ENCODE measurements around the gene USP19.

USP19 gene, protein sequence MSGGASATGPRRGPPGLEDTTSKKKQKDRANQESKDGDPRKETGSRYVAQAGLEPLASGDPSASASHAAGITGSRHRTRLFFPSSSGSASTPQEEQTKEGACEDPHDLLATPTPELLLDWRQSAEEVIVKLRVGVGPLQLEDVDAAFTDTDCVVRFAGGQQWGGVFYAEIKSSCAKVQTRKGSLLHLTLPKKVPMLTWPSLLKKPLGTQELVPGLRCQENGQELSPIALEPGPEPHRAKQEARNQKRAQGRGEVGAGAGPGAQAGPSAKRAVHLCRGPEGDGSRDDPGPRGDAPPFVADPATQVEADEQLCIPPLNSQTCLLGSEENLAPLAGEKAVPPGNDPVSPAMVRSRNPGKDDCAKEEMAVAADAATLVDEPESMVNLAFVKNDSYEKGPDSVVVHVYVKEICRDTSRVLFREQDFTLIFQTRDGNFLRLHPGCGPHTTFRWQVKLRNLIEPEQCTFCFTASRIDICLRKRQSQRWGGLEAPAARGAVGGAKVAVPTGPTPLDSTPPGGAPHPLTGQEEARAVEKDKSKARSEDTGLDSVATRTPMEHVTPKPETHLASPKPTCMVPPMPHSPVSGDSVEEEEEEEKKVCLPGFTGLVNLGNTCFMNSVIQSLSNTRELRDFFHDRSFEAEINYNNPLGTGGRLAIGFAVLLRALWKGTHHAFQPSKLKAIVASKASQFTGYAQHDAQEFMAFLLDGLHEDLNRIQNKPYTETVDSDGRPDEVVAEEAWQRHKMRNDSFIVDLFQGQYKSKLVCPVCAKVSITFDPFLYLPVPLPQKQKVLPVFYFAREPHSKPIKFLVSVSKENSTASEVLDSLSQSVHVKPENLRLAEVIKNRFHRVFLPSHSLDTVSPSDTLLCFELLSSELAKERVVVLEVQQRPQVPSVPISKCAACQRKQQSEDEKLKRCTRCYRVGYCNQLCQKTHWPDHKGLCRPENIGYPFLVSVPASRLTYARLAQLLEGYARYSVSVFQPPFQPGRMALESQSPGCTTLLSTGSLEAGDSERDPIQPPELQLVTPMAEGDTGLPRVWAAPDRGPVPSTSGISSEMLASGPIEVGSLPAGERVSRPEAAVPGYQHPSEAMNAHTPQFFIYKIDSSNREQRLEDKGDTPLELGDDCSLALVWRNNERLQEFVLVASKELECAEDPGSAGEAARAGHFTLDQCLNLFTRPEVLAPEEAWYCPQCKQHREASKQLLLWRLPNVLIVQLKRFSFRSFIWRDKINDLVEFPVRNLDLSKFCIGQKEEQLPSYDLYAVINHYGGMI (N-terminal part only)

DNA sequence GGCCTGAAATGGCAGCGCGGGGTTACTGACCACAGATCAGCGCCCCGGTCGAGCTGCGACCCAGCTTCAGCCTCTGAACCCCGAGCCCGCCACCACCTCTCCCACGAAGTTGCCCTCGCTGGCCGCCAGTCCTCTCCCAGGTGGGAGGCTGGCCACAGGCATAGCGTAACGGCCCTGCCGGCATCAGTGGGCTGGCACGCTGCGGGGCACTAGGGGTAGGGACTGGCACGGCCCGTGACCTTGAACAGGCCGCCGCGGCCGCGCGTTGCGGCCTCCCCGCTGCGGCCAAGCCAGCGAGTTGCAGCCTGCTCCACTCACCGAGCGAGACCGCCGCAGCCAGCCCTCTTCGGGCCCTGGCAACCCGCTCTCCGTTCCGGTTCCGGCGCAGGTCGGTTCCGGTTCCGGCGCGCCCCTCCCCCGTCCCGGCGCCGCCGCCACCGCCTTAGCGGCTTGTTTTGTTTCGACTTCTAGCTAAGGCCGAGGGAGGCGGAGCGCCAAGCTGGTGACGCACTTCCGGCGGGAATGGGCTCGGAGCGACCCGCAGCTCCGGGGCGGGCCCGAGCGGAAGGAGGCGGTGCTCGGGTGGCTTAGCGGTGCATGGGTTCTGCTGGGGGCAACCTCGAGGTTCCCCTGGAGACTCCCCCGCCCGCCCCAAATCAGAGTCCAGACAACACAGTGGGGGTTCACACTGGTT lies at the start of gene USP19:
Gene USP19 (minus strand): TSS at position 386 of the 694 bp plus-strand sequence. CDS start 1,678 bp downstream, outside the sequence.
- peak; percentile 83 for DNase-seq (ENCODE audit: low spot score)

DNA sequence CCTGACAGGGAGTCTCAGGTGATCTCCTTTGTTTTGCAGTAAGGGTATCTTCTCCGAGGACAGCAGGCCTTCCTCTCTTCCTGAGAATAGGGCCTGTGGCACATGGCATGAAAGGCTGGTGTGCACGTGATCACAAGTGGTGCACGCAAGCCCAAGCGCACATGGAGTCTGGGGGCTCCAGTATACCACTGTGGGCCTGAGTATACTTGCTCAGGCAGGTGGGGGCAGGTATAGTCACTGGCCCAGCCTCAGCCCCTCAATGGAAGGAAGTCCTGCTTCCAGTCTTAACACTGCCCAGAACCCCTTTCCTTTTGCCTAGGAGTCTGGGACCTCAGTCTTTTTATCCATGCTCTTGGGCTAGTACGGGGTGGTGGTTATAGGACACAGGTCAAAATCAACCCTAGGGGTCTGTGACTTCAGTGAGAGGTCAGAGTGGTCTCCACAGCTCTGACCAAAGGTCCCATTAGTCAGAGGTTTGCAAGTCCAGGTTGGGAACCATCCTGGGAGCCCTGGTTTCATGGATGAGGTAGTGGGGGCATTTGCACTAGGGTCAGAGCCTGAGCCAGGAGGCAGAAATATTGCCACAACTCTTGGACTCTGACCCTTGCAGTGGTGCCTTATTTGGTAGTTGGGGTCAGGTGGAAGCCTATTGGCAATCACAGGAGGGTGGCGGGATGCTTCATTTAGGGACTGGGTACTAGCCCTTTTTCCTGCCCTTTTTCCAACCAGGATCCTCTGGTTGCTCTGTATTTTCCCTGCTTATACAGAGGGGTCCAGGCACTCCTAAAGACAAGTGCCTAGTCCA lies 46.3 kb upstream of the USP19 start:
- no peak for DNase-seq (ENCODE audit: low spot score)

DNA sequence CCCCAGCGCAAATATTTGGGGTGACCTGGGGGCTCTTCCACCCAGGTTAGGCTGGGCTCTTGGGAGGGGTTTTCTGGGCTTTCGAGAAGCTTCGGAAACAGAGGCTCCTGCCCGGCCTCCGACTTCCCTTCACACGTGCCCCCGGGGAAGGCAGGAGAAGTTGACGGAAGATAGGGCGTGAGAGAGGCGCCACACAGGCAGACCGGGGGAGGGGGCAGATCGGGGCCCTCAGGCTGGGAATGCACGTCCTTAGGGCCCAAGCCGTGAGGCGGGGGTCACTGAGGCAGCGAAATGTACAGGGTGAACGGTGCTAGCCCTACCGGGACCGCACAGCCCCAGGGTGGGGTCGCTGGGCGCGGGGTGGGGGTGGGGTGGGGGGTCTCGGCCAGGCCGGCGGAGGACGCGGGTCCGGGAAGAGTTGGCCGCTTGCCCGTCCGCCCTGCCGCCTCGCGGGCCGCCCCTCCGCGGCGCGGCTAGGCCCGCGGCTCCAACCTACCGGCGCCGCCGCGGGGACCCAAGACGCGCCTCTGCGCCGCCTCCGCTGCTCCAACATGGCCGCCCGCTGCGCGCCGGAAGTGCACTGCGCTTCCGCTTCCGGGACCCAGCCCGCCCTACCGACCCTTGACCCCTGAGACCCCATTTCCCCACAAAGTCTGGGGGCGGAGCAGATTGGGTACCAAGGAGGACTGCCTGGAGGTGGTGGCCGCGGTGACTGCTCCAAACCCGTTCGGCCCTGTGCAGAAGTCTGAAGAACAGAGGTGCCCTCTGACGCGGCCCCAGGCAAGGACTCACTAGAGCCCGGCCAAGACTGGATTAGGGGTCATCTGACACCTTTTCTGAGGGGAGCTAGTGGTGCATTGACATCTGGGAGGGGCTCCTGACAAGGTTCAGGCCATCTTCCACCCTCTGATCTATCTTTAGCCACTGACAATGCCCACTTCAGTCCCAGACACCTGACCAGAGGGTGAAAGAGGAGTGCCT lies 45.4 kb upstream of the USP19 start, which contains the start of gene CCDC71:
Gene CCDC71 (minus strand): TSS at position 561 of the 981 bp plus-strand sequence. CDS start 2,123 bp downstream, outside the sequence.
- DNase-seq (ENCODE audit: low spot score): peak; percentile 60

DNA sequence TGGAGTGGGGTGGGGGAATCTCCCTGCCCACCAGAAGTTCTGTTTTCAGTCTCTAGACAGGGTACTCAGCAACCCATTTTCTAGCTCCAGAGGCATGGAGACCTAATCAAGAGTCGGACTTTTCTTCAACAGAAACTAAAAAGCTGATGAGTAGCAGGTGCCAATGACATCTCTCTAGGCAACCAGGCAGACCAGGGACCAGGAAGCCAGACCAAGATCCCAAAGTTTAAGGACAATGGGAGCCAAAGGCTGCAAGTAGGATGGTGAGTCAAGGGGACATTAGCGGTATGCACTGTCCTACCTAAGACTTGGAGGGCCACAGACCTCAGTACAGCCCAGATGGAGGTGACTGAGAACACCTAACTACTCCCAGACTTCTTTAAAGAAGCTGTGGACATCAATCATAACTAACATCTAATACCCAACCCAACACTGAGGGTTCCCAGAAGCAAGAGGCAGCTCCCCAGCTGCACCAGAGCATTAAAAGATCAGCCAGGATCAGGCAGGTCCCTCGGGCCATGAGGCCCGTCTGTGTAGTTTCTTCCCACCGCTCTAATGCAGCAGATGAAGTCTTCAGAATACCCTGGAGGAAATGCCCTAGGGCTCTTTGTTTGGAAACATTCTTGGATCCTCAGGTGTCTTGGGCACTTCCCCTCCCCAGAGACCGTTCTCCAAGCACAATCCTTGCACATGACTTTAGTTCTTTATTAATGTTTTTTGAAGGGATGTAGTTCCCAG lies 44.5 kb upstream of the USP19 start:
- no peak for DNase-seq (ENCODE audit: low spot score)

DNA sequence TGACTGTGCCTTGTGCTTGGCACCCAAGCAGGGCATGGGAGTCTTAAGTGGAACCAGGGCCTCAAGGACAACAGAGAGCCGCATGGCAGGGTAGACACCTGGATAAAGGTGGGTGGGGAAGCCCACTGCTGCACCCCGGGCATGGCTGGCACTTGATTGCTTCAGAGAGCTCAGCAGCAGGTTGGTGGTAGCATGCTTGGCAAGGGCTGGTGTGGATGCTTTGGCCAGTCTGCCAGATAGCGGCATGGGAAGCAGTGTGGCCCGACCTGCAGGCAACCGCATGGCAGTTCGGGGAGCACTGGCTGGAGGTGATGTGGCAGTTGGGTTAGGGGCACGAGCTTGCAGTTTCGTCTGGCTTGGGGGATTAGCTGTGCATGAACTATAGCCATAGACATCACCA lies 43.0 kb upstream of the USP19 start:
- no peak for DNase-seq (ENCODE audit: low spot score)

DNA sequence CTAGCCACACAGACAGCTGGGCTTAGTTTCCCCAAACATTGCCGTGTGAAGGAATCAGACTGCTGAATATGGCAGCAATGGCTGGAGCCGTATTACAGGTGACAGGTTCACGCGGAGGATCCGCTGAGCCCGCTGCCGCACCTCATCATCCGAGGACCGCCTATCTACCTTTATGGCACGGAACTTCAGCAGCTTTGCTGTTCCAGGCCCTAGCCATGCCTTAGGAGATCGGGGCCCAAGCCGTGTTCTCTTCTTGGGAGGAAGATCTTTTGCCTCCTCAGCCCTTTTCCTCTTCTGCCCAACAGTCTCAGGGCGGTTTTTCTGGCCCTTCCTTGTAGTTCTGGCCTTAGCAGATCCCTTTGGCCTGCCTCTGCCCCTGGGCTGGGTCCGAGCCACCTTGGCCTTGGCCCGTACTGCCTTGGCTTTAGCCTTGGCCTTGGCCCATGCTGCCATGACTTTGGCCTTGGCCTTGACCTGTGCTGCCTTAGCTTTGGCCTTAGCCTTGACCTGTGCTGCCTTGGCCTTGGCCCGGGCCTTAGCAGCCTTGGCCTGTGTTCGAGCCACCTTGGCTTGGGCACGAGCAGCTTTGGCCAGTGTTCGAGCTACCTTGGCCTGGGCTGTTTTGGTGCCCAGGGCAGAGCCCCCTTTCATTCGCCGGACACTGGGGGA lies 42.3 kb upstream of the USP19 start:
- DNase-seq (ENCODE audit: low spot score): no peak

DNA sequence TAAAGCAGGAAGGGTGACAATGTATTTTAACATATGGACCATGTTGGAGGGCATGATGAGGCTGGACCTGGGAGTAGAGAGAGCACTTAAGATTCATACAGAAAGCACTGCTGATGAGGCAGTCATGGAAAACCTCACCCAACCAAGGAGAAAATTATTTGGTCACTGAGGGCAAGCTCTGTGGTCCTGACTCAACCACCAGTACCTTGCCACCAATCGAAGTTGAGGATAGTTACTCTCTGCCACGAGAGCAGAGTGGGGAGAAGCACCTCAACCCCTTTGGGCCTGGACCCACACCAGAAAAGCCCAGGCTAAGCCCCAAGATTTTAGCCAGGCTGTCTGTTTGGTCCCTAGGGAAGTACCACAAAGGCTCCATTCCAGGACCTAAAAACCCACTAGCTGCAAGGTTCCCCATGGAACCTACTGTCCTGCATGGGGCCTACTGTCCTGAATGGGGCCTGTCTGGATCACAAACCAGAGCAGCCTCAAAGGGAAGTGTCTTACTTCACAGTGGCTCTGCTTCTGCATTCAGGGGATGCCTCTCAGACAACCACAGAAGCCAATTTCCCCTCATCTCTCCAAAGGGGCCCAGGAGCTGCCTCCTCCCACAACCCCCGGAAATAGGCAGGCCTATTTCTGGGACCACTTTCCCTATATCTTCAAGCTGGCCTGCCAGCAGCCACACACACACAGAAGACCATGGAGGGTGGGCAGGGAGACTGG lies 41.3 kb upstream of the USP19 start:
- no peak for DNase-seq (ENCODE audit: low spot score)

DNA sequence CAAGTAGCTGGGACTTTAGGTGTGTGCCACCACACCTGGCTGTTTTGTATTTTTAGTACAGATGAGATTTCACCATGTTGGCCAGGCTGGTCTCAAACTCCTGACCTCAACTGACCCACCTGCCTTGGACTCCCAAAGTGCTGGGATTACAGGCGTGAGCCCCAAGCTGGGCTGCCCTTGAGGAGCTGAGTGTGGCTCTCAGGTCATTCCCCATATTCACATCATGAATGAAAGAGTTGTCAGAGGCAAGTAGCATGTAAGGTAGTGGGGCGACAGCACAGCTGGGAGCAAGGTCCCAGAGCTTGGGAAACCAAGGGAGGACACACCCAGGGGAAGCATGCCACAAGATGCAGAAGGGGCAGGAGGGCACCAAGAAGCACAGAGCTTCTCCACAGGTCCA lies 40.6 kb upstream of the USP19 start:
- DNase-seq (ENCODE audit: low spot score): no peak

DNA sequence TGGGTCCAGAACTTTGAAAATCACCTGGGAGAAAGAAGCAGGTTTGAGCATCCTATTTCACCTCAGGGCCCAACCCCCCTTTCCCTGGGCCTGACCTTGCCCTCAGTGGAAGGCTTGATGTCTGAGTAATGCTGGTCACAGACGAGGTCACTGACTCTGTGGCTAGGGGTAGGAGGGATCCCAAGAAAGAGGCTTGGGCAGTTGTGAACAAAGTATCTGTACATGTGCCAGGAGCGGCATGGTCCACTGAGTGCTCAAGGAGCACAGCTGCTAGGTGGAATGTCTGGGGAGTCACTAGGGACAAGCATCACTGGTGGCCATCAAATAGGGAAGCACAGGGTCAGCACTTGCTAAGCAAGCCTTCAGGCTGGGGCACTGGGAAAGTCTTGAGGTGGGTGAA lies 38.2 kb upstream of the USP19 start:
- DNase-seq (ENCODE audit: low spot score): no peak

DNA sequence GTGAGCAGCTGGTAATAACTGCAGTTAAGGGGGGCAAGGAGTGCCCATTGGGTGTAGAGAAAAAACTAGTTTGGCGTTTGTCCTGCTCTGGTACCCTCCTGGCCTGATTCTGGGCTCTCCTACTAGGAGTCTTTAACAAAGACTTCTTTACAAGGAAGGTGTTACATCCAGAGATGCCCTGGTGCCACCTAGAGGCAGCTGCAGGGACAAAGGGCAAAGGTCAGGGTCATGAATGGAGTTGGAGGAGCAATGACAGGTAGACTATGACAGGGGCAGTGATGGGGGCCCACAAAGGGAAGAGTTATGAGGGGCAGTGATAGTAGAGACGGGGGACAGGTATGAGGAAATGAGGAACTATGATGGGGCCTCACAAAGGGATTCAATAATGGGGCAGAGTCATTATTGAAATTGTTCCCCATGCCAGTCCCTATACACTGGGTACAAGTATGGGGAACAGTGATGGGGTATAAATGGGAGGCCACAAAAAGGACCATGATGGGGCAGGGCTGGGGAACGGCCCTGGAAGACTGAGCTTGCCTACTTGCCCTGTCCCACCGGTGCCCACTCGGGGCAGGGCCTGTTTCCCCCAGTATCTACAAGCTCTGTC lies 37.6 kb upstream of the USP19 start:
- DNase-seq (ENCODE audit: low spot score): no peak

DNA sequence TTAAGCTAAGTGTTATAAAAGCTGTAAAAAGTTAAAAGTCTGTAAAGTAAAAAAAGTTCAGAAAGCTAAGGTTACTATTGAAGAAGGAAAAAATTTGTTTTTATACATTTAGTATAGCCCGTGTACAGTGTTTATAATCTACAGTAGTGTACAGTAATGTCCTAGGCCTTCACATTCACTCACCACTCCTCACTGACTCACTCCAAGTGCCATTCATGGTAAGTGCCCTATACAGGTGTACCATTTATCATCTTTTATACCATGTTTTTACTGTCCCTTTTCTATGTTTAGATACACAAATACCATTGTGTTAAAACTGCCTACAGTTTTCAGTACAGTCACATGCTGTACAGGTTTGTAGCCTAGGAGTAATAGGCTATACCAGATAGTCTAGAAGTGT lies 36.7 kb upstream of the USP19 start:
- DNase-seq (ENCODE audit: low spot score): no peak

DNA sequence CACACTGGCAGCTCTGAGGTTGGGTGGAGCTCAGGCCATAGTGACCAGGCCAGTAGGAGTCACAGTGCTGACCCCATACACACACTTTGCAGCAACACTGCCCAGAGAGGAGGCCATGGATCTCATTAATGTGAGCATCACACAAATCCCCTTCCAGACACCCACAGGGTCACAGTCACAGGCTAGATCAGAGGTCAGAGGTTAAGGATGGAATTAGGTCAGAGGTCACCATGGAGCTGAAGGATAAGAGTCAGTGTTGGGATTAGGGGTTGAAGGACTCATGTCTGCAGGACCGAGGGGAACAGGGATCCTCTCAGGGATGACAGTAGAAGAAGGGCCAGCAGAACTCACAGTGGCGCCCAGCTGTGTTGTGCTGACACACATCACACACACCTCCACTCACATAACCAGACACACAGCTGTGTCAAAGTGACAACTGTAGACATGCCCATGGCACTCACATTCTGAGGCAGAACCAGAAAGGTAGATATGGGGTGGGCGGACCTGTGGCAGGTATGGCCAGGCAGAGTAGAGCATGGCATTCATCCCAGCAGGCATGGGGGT lies 32.8 kb upstream of the USP19 start:
- DNase-seq (ENCODE audit: low spot score): no peak

DNA sequence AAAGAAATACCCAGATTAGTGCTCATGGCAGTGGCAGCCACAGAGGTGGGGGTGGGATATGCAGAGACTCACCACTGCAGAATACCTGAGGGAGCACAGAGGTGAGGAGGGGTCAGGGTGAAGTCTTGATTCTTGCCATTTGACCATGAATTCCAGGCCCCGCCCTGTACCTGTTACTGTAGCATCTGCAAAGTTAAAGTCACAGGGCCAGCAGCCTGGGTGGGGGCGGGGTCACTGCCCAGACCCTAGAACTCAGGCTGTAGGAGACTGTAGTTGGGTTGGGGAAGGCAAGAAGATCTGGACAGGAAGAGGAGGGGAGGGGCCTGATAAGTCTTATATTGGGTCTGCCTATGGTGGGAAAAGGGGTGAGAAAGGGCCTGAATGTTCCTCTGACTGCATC lies 31.0 kb upstream of the USP19 start:
- DNase-seq (ENCODE audit: low spot score): no peak

DNA sequence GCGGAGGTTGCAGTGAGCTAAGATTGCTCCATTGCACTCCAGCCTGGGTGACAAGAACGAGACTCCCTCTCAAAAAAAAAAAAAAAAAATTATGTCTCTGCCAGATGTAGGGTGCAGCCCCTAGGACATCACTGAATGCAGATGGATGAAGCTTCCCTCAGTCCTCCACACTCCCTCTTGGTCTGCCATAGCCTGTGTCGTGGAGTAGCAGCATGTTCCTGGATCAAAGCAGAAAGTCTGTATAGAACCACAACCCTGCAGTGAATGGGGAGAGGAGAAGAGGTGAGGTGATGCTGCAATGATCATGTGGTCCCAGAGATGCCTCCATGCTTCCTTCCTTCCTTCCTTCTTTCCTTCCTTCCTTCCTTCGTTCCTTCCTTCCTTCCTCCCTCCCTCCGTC lies 27.5 kb upstream of the USP19 start:
- DNase-seq (ENCODE audit: low spot score): no peak

DNA sequence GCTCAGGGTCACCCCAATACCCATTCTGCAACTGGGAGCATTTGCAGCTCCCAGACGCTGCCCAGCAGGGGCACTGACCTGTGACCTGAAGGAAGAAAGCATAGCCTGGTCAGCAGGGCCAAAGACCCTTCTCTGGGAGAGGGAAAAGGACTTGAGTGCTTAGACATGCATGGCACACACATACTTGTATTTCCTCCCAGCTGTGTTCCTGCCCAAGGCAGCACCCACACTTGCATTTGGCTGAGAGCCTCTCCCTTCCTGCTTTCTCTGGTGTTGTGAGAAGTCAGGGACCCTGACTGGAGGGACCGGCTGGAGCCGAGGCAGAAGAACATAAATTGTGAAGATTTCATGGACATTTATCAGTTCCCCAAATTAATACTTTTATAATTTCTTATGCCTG lies 19.5 kb upstream of the USP19 start:
- no peak for DNase-seq (ENCODE audit: low spot score)

DNA sequence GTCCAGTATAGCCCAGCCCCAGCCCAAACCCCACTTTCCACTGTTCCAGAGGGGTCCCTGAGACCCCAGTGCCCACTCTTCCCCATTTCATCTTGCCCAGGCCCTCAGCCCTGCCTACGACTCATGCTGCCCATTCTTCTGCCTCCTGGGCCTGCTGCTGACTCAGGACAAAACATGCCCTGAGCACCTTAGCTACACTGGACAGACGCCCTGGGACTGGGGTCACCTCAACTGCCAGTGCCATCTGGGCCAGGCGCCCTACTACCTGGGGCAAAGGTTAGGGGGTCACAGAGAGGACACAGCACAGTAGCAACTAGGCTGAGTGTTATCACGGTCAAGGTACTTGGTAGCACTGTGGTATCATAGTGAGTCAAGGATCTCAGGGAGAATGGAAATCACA lies 14.9 kb upstream of the USP19 start:
- no peak for DNase-seq (ENCODE audit: low spot score)
